ENCODE measurements around the gene TXK. TPM values are rescaled to one million over a fixed set of nuclear protein-coding genes. Genes with fewer than 3 reads are reported as not detected.

The TXK gene
- total RNA-seq, 1 experiment from 2014 or later = 1.9 TPM

GRCh38 chr4:48078425-48078824, 55.6 kb downstream of the TXK start:
- no peak for DNase-seq (ENCODE audit: low read depth in 1 of 2, low spot score in 2 of 2)
- H3K4me1 ChIP-seq (replicated peaks) = peaks cover 27% of the 10 kb centered on the region
- no peaks in the 10 kb centered on the region for H3K27me3 ChIP-seq (replicated peaks)
- no peaks in the 10 kb centered on the region for H3K9me3 ChIP-seq (replicated peaks)
- H3K27ac ChIP-seq = no peak overlapping the region
- no peak overlapping the region for H3K4me3 ChIP-seq
- no peaks in the 10 kb centered on the region for H3K36me3 ChIP-seq

- Histone ChIP-seq H3K27me3 (replicated peaks) (no peaks in the 10 kb centered on the region), H3K4me3 (no peak overlapping the region), H3K36me3 (no peaks in the 10 kb centered on the region), H3K9me3 (replicated peaks) (no peaks in the 10 kb centered on the region), H3K27ac (no peak overlapping the region), H3K4me1 (replicated peaks) (peaks cover 12% of the 10 kb centered on the region)
- DNase-seq (ENCODE audit: low read depth in 1 of 2, low spot score in 2 of 2) = no peak
Observed at GRCh38 chr4:48074657-48075056, 59.4 kb downstream of the TXK start.

GRCh38 chr4:48073567-48074103, 60.4 kb downstream of the TXK start:
- H3K4me3 ChIP-seq = no peak overlapping the region
- peaks cover 4% of the 10 kb centered on the region; the same call in 1 of the 2 replicates for H3K4me1 ChIP-seq (replicated peaks)
- no peaks in the 10 kb centered on the region for H3K9me3 ChIP-seq (replicated peaks)
- H3K27ac ChIP-seq = no peak overlapping the region
- DNase-seq (ENCODE audit: low read depth in 1 of 2, low spot score in 2 of 2) = no peak
- no peaks in the 10 kb centered on the region for H3K36me3 ChIP-seq
- H3K27me3 ChIP-seq (replicated peaks) = no peaks in the 10 kb centered on the region

- Histone ChIP-seq H3K4me1 (replicated peaks) (peaks cover 4% of the 10 kb centered on the region; the same call in 1 of the 2 replicates), H3K9me3 (replicated peaks) (no peaks in the 10 kb centered on the region), H3K36me3 (no peaks in the 10 kb centered on the region), H3K27me3 (replicated peaks) (no peaks in the 10 kb centered on the region), H3K4me3 (no peak overlapping the region), H3K27ac (no peak overlapping the region)
- DNase-seq (ENCODE audit: low read depth in 1 of 2, low spot score in 2 of 2) = no peak
Observed at GRCh38 chr4:48071191-48071590, 62.9 kb downstream of the TXK start.

- DNase-seq (ENCODE audit: low read depth in 1 of 2, low spot score in 2 of 2) = no peak
- H3K27ac ChIP-seq = no peak overlapping the region
- no peaks in the 10 kb centered on the region for H3K36me3 ChIP-seq
- H3K27me3 ChIP-seq (replicated peaks) = no peaks in the 10 kb centered on the region
- no peaks in the 10 kb centered on the region for H3K9me3 ChIP-seq (replicated peaks)
- H3K4me3 ChIP-seq = no peak overlapping the region
- H3K4me1 ChIP-seq (replicated peaks) = peaks cover 4% of the 10 kb centered on the region; the same call in 1 of the 2 replicates
Observed at GRCh38 chr4:48069026-48069425, 65.0 kb downstream of the TXK start.

GRCh38 chr4:48068182-48068581, 65.9 kb downstream of the TXK start:
- H3K27me3 ChIP-seq (replicated peaks) = no peaks in the 10 kb centered on the region
- no peaks in the 10 kb centered on the region for H3K9me3 ChIP-seq (replicated peaks)
- H3K27ac ChIP-seq = no peak overlapping the region
- no peaks in the 10 kb centered on the region for H3K36me3 ChIP-seq
- no peak overlapping the region for H3K4me3 ChIP-seq
- DNase-seq (ENCODE audit: low read depth in 1 of 2, low spot score in 2 of 2) = no peak
- H3K4me1 ChIP-seq (replicated peaks) = peaks cover 4% of the 10 kb centered on the region; the same call in 1 of the 2 replicates

- H3K4me1 ChIP-seq (replicated peaks) = peaks cover 4% of the 10 kb centered on the region; the same call in 1 of the 2 replicates
Observed at GRCh38 chr4:48067536-48067935, 66.5 kb downstream of the TXK start.

GRCh38 chr4:48065587-48066052, 68.4 kb downstream of the TXK start:
- no peaks in the 10 kb centered on the region for H3K9me3 ChIP-seq (replicated peaks)
- no peak overlapping the region for H3K27ac ChIP-seq
- H3K27me3 ChIP-seq (replicated peaks) = no peaks in the 10 kb centered on the region
- no peak overlapping the region for H3K4me3 ChIP-seq
- DNase-seq (ENCODE audit: low read depth in 1 of 2, low spot score in 2 of 2) = no peak
- no peaks in the 10 kb centered on the region for H3K36me3 ChIP-seq
- no peaks in the 10 kb centered on the region for H3K4me1 ChIP-seq (replicated peaks)

More at GRCh38 chr4:48067536-48067935, 66.5 kb downstream of the TXK start:
- H3K27me3 ChIP-seq (replicated peaks) = no peaks in the 10 kb centered on the region
- H3K4me3 ChIP-seq = no peak overlapping the region
- no peak for DNase-seq (ENCODE audit: low read depth in 1 of 2, low spot score in 2 of 2)
- no peak overlapping the region for H3K27ac ChIP-seq
- no peaks in the 10 kb centered on the region for H3K36me3 ChIP-seq
- H3K9me3 ChIP-seq (replicated peaks) = no peaks in the 10 kb centered on the region

- DNase-seq (ENCODE audit: low read depth in 1 of 2, low spot score in 2 of 2) = no peak
- Histone ChIP-seq H3K9me3 (replicated peaks) (no peaks in the 10 kb centered on the region), H3K27me3 (replicated peaks) (no peaks in the 10 kb centered on the region), H3K4me1 (replicated peaks) (no peaks in the 10 kb centered on the region), H3K4me3 (no peak overlapping the region), H3K36me3 (no peaks in the 10 kb centered on the region), H3K27ac (no peak overlapping the region)
Observed at GRCh38 chr4:48064349-48064748, 69.7 kb downstream of the TXK start.

- H3K27ac ChIP-seq = no peak overlapping the region
- no peaks in the 10 kb centered on the region for H3K9me3 ChIP-seq (replicated peaks)
- H3K36me3 ChIP-seq = no peaks in the 10 kb centered on the region
- no peaks in the 10 kb centered on the region for H3K4me1 ChIP-seq (replicated peaks)
- no peak overlapping the region for H3K4me3 ChIP-seq
- no peak for DNase-seq (ENCODE audit: low read depth in 1 of 2, low spot score in 2 of 2)
- no peaks in the 10 kb centered on the region for H3K27me3 ChIP-seq (replicated peaks)
Observed at GRCh38 chr4:48058617-48059530, 75.2 kb downstream of the TXK start.

- Histone ChIP-seq H3K27ac (no peak overlapping the region), H3K4me3 (no peak overlapping the region), H3K4me1 (replicated peaks) (no peaks in the 10 kb centered on the region), H3K36me3 (no peaks in the 10 kb centered on the region), H3K27me3 (replicated peaks) (no peaks in the 10 kb centered on the region), H3K9me3 (replicated peaks) (no peaks in the 10 kb centered on the region)
- DNase-seq (ENCODE audit: low read depth in 1 of 2, low spot score in 2 of 2) = no peak
Observed at GRCh38 chr4:48051078-48051477, 83.0 kb downstream of the TXK start.

- H3K27ac ChIP-seq = no peak overlapping the region
- no peaks in the 10 kb centered on the region for H3K36me3 ChIP-seq
- H3K27me3 ChIP-seq (replicated peaks) = no peaks in the 10 kb centered on the region
- H3K9me3 ChIP-seq (replicated peaks) = no peaks in the 10 kb centered on the region
- H3K4me1 ChIP-seq (replicated peaks) = no peaks in the 10 kb centered on the region
- DNase-seq (ENCODE audit: low read depth in 1 of 2, low spot score in 2 of 2) = no peak
- no peak overlapping the region for H3K4me3 ChIP-seq
Observed at GRCh38 chr4:48049483-48049882, 84.6 kb downstream of the TXK start.

GRCh38 chr4:48047896-48048295, 86.2 kb downstream of the TXK start:
- H3K27me3 ChIP-seq (replicated peaks) = no peaks in the 10 kb centered on the region
- no peak for DNase-seq (ENCODE audit: low read depth in 1 of 2, low spot score in 2 of 2)
- no peak overlapping the region for H3K4me3 ChIP-seq

GRCh38 chr4:48047421-48047844, 86.6 kb downstream of the TXK start:
- Histone ChIP-seq H3K4me1 (replicated peaks) (peaks cover 5% of the 10 kb centered on the region; the same call in 1 of the 2 replicates), H3K27me3 (replicated peaks) (no peaks in the 10 kb centered on the region), H3K36me3 (no peaks in the 10 kb centered on the region), H3K27ac (no peak overlapping the region), H3K4me3 (no peak overlapping the region), H3K9me3 (replicated peaks) (no peaks in the 10 kb centered on the region)
- no peak for DNase-seq (ENCODE audit: low read depth in 1 of 2, low spot score in 2 of 2)

More at GRCh38 chr4:48047896-48048295, 86.2 kb downstream of the TXK start:
- Histone ChIP-seq H3K36me3 (no peaks in the 10 kb centered on the region), H3K4me1 (replicated peaks) (peaks cover 1% of the 10 kb centered on the region; the same call in 1 of the 2 replicates), H3K9me3 (replicated peaks) (no peaks in the 10 kb centered on the region), H3K27ac (no peak overlapping the region)
